NCI-H774 (cell line): Measurements from ENCODE around the gene TRA2A.
A peak's percentile ranks its signal among the peaks of the same experiment; 100 is the strongest.

Source experiments
- DNase-seq: peaks from one replicate; lab custom pipeline; 2025; lab: John Stamatoyannopoulos, UW

The TRA2A gene

DNA sequence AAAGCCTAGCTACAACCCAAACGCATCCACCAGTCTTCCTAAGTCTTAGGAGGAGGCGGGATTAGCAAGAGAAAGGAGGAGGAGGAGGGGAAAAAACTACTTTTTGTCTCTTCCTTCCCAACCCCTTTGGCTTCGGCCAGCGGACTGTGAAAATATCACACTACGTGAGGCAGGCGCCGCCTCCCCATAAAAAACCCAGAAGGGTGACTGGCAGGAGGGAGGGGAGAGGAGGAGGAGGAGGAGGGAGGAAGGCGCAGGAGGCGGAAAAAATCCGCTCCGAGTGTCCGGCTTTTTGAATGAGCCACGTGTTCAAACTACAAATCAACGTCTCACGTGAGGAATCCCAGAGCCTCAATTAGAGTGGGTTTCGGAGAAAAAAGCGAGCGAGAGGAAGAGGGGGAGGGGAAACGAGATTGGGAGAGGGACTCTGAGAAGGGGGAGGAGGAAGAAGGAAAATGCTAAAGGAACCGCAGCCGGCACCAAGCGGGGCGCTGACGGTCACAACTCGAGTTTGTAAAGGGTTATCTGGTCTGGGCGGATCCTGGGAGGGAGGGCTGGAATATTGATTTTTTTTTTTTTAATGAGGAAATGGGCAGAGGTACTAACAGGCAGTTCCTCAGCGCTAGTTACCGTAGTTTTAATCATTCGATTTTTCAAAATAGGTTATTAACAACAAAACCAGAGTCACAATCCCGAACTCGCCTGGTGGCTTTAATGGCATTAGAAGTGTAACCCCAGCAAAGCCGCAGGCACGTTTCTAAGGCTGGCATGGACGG lies 61.3 kb downstream of the TRA2A start, which contains the start of gene IGF2BP3:
IGF2BP3 (minus strand) TSS at position 162 of the 776 bp plus-strand sequence. CDS start 381 bp downstream, outside the sequence.
- DNase-seq: peak; percentile 81

DNA sequence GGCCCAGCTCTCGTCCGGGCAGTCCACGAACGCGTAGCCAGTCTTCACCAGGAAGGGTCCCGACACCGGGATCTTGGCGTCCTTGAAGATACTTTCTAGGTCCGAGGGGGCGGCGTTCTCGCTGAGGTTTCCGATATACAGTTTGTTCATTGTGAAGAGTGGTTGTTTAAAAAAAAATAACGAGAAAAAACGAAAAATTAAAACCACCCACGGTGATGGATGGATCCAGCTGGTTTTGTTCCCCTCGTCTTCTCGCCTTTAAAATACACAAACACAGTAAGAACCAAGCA lies 61.9 kb downstream of the TRA2A start:
- no peak for DNase-seq

DNA sequence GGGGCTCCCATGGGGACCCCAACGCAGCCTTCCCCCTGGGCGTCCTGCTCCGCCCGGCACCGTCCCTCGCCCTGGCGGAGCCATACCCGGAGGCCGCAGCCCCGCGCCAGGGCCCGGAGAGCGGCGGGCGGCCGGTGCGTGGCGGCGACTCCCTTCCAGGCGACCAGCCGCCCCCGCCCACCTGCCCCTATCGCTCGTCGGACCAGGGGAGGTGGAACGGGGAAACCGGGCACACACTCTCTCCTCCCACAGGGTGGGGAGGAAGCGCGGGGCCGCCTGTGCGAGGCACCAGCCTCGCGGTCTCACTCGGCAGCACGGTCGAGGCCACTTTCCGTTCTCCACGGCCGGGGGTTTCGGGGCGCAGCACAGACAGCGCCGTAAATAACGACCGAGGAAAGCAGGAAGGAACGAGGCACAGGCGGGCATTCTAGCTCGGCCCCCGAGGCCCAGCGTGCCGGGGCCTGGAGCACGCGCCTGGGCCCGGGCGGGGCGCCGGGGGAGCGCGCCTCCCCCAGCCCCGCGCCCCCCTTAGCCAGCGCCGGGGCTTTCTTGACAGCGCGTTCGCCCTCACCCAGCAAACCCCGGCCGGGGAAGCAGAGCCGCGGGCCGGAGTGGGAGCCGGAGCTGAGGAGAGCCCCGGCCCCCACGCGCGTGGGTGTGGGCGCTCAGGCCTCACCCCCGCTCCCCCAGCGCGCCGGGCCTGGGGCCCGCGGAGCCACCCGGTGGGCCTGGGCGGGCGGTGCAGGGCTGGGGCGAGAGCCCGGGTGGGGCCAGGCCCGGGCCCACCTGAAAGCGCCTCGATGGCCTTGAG lies 62.4 kb downstream of the TRA2A start:
- peak; percentile 12 for DNase-seq

DNA sequence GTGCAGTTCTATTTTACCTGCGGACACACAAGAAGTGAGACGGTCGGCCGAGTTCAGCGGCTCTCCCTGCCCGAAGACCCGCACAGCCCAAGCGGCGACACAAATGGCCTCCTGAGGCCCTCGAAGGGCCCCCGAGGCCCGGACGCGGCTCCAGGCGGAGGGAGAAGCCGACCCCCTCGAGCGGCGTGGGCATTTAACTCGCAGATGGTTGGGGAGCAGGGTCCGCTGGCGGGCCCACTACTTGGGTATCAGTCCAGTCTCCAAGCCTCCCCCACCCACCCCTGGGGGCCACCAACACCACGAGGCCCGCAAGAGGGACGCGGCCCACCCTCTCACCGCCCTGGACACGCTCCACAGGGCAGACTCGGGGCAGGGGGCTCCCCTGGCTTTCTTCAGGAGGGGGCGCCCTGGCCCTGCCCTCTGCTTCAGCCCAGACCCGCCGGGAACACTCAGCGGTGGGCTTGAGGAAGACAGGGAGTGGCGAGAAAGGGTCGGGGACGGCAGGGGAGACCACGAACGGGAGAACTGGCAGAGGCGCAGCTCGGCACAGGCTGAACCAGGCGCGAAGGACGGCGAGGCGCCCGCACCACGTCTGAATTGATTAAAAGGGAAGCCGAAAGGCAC lies 63.1 kb downstream of the TRA2A start:
- no peak for DNase-seq

DNA sequence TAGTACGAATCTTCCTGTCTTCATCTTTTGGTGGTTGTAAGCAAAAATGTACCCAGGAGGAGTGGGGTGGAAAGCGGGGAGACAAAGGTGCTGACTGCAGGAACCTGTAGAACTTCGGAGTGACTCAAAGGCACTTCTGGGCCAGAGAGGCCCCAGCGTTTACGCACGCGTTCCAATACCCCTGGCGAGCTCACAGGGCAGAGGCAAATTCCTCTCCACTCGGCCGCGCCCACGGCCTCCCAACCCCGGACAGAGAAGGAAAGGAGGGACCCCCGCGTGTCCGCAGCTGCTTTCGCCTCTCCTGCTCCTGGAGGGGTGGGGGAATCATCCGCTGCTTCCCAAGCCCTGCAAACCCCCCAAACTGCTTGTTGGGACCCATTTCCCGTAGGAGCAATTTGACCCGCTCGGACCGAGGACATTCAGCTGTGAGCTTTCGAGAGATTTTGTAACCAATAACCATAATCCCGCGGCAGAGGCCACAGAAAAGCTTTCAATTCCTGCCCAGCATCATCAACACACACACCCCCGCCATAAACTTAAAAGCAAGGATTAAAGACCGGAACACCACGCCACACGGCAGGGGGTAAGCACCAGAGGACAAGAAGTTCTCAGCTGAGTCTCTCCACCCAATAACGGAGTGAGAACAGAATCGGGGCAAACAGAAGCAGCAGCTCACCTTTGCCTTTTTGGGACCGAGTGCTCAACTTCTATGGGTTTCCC lies 63.8 kb downstream of the TRA2A start:
- DNase-seq: no peak

DNA sequence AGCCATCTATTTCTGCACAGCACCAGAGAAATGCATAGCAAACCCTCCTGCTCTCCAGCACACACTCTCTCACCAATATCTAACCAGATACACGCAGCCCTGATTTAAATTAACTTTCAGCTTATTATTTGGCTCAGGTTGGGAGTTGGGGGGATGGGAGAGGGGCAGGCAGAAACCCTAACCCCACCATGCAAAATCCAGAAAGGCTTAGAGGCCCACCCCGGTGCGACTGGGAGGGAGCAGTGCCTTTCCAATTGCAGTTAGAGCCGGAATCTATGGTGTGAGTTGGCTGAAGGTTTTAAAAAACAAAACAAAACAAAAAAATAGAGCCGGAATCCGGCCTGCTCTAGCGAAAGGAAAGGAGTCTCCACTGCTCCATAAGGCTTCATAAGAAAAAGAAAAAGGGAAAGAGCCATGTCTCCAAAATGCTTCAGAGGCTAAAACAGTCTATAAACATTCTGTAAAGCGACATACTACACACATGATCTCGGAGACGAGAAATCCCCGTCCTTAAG lies 64.4 kb downstream of the TRA2A start:
- no peak for DNase-seq

DNA sequence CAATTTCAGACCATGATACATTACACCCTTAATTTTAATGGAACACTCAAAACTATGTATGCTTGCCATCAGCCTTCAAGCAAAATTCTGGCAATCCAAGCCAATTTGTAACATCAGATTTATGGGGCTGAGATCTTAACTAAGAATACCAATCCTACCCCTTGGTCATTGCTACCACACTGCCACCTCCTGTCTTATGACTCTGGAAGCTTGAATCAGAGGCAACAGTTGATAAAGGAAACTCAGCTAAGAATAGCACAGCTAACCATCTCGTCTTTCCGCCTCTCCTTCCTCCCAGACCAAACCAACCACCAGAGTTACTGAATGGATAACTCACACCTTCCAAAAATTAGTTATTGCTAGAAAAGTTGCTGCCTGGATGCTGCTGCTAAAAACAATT lies 68.9 kb downstream of the TRA2A start:
- DNase-seq: no peak

DNA sequence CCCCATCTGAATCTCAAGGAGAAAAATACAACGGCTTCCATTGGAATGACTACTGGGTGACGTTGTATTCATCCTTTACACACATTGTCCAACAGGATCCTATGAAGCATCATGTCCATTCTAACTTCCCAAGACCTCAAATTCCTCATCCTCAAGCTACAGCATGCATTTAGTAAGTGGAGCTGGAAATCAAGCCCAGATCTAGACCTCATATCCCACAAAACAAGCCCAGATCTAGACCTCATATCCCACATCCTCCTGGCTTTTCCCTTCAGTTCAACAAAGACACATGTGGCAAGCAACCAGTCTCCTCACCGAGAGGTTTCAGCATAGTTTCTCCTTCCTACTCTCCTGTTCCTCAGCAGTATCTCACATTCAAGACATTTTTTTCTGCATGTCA lies 73.7 kb downstream of the TRA2A start:
- DNase-seq: no peak

DNA sequence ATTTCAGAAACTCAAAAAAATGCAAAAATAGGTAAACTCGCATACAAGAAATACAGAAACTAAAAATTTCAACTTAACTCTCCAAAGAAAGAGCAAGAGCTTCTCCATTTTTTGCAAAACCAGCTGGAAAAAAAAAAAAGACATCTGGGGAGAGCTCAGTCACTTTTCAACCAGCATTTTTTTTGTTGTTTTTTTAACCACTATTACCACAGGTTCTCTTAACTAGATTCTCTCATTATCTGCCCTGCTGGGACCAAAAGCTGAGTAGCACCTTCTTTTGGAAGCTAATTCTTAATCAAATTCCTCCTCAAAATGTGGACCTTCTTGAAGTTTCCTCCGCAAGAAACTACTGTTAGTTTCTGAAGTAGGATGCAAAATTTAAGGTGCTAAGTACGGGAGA lies 75.7 kb downstream of the TRA2A start:
- no peak for DNase-seq

DNA sequence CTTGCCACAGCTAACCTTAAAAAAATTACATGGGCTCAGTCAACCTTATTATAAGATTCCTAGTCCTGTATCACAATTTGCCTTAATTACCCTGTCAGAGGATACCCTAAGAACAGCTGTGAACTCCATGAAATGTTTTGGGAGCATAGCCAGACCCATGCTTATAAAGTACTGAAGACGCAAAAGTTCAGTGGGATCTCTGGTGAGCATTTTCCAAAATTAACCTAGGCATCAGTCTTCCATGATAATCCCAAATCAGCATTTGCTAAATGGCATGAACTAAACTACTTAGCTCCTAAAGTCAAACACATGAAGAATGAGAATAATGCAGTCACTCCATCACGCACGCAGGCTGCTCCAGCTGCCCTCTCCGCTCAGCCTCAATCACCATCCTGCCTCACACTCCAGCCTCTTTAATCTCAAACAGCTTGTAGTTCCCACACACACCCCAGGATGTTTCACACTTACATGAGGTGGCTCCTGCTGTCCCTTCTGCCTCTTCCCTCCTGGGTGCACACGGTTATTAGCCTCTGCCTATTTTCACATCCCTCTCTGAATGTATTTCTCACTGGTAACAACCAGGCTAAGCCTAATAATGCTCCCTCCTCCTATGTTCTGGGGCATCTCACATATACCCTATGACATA lies 76.8 kb downstream of the TRA2A start:
- DNase-seq: no peak
